Activated CD8-positive, alpha-beta memory T cell treated with anti-CD3 and anti-CD28 coated beads, Interleukin-2, amount 50 U/mL, for 48 hours (primary cell): ENCODE data around the gene UBE2E2.

Experiments used
- DNase-seq: peaks from one replicate; pipeline ENCODE4 v3.0.0-alpha.2; 2020

Gene UBE2E2

DNA sequence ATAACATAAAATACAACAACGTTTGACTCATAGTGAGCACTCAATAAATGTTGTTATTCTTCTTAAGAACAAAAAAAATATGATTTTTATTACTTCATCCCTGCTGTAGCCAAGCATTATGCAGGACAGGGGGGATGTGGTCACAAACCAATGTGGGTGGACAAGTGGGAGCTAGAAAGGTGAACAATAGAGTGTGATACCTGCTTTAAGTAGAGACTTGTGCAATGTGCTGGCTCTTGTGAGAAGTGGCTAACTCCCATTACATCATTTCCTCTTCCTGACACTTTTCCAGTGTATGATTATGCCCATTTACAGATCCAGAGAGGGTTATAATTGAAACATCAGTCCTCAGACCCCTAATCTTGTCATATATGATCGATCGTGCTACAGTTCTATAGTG is 193.6 kb downstream of the UBE2E2 start:
- DNase-seq, result no peak

DNA sequence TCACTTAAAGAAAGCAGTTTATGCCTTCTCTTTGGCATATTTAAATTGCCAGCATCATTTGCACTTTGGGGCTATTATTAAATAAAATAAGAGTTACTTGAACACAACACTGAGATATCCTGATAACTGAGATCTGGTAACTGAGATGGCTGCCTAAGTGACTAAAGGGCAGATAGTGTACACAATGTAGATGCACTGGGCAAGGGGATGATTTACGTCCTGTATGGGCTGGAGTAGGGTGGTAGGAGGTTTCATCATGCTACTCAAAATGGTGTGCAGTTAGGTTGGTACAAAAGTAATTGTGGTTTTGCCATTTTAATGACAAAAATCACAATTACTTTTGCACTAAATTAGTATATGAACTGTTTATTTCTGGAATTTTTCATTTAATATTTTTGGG is 196.1 kb downstream of the UBE2E2 start:
- no peak for DNase-seq

DNA sequence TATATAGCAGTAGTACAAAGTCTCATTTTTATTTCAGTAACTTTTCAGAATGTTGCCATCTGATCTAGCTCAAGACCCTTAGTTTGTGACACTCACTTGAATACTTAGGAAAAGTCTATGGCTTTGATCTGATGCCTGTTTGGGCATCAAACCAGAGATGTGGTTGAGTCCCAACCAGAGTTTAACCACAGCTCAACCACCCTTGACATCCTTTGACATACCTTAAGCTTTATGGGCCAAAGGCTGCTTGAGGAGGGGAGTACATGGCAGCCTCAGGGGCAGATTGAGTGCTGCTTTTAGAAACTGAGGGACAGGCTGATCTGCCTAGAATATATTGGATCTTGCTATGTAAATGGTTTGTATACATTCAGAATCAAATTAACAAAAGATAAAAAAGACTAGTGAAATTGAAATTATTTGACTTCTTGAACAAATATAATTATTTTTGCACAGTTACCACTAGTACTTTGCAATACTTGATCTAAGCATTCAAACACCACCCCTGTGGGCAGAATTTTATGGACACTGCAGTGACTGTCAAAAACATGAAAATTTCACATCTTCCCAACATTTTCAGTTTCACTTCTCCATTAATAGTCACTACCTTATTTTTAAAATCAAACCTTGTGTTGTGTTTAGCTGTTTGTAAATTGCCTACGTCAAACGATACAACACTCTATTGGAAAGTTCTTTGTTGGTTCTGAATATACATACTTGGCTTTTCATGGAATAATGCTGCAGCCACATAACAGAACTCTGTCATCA is 199.8 kb downstream of the UBE2E2 start:
- DNase-seq, result no peak

DNA sequence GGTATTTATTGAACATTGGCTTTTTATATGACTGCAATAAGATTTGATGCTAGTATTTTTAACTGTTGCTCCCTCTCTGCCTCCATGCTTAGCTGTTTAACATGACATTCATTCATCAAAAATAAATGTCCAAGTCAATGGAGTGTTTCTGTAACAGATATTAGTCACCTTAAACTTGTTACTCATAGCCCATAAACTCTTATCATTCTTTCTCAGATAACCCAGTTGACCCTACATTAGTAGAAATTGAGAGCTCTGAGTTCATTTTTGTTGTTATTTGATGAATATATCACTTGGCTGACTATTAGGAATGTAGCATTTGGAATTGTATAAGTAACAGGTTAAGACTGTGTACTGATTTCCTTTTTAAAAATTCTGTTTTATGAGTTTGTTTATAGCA is 201.1 kb downstream of the UBE2E2 start:
- DNase-seq, result no peak

DNA sequence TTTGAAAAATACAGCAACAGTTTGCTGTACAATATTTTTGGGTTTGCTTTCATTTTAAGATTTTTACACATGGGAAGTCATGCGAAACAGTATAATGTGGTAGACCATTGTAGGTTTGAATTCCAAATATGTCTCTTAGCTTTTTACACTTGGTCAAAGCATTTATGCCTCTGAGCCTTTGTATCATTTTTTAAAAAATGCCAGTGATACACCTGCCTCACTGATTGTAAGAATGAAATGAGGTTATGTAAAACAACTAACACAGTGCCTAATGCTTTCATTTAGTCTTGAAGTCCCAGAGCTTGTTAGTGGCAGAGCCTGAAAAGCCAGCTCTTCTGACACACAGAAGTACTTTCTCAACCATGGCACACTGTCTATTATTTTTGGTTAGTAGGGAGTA is 202.0 kb downstream of the UBE2E2 start:
- DNase-seq, result no peak

DNA sequence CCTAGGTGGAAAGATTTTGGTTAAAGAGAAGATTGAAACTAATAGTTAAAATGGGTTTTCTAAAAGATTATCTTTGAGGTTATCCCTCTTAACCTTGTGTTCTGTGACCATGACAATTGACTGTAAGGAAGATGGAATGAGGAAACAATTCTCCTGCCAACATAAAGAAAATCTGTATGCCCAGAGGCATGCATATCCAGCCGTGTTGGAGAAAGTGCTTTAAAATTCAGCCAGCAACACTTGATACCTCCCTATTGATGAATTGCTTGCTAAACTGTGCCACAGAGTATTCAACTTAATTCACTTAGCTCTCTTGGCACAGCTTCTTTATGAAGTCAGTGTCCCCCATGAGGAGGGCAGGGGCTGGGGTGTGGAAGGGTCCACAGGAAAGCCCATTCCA is 203.5 kb downstream of the UBE2E2 start:
- DNase-seq, result no peak

DNA sequence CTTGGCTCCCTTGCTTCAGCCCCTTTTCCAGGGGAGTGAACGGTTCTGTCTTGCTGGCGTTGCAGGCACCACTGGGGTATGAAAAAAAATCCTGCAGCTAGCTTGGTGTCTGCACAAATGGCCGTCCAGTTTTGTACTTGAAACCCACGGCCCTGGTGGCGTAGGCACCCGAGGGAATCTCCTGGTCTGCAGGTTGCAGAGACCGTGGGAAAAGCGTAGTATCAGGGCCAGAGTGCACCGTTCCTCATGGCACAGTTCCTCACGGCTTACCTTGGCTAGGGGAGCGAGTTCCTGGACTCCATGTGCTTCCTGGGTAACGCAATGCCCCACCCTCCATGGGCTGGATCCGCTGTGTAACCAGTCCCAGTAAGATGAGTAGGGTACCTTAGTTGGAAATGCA is 214.9 kb downstream of the UBE2E2 start:
- DNase-seq, result no peak

DNA sequence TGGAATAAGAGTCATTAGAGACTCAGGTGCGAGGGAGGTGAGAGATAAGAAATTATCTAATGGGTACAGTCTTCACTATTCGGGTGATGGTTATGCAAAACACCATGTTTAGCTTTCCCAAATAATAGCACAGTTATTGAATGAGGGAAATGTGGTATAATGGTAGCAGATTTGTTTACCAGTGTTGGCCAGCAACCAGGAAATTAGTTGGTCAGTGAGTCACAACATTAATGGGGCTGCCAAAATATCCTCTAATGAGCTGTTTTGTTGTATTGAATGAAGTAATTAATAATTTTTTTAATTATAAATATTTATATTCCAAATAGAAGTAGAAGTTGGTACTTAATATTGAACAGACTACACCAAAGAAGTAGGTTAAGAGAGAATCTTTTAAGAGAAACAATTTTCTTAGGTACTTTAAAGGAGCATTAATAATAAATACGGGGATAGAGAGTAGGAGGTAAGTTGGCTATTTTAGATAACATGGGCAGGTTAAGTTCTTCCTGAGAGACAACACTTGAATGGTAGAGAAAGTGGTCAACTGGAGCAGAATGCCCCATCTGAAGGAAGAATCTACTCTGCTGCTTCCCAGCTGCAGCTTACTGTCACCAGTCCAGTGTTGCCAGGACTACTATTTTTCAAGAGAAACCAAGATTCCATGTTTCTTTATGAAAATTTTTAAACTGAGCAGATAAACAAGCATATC is 218.8 kb downstream of the UBE2E2 start:
- no peak for DNase-seq

DNA sequence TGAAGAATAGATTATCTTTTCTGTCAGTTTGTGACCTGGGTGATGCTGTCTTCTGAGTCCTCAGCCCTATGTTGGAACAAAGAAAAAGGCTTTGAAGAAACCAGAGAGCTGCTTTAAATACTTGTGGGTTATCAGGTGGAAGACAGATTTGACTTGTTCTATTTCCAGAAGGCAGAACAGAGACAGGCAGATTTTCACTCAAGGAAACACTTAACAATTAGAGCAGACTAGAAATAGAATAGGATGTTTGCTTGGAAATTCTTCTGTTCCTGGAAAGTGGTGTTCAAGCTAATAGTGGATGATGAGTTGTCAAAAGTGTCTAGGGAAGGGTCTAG is 219.4 kb downstream of the UBE2E2 start:
- no peak for DNase-seq

DNA sequence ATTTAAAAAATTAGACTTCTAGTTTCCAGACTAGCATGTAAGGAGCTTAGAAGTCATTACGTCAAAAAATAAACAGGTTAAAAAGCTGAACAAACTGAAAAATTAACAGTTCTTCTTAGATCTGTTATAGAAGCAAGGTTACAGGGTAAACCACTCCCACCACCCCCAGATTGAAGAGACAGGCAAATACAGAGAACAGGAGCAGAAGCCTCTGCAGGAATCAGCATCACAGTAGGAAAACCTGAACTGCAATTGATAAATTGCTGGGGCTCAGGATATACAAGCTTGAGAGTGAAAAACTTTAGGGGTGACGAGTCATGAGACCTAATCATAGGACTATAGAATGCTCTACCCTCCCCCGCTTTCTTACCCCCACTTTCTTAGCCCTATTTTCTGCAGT is 222.3 kb downstream of the UBE2E2 start:
- no peak for DNase-seq

DNA sequence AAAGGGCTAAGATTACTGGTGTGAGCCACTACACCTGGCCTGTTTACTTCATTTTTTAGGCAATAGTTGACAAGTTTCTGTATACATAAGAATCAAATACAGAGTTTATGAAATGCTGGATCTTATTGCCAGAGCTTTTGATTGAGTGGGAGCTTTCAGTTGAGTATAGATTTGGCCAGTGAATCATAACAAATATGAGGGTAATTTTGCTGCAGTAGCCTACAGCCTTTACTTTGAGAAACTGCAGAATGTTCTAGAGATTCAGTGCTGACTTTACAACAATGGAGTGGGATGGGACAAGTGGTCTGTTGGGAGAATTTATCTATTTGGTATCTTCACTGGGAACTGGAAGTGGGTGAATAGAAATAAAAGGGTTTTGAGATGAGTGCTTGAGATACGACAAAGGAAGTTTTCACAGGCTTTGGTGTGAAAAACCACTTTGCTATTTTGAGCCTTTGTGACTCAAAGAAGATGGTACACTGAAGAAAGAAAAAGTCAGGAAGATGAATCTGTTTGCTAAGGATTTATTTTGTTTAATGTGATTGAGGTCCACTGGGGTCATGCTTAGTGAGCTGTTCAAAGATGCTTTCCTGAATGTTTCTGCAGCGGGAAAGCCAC is 227.8 kb downstream of the UBE2E2 start:
- no peak for DNase-seq

DNA sequence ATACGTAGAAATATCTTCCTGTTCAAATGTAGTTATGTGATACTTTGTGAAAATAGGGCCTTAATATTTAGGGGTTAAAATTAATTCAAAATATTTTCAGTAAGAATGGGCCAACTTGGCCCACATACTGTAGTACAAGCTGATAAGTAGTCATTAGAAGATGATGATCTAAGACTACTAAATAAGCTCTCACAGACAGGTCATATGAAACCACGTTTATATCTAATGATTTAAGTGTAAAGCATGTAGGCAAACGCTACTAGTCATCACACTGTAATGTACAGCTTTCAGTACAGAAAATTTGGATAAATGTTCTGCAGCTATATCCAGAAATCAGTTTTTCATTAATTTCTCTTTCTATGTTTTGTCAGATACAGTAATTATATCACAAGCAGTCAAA is 228.6 kb downstream of the UBE2E2 start:
- no peak for DNase-seq

DNA sequence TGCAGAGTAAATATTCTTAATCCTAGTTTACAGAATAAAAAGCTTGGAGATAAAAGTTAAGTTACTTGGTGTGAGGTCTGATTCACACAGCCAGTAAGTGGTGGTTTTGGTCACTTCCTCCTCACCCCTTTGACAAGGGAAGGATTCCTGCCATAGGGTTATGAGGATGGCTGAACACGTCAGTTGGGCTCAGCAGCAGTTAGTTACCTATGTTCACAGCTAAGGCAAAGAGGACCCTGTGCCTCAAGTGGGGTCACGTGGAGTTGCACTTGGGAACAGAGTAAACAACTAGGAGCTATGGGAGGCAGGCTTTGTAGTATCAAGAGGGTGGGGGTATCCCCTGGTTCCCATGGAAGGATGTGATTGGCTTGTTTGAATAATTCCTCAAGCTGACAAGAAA is 232.2 kb downstream of the UBE2E2 start:
- no peak for DNase-seq

DNA sequence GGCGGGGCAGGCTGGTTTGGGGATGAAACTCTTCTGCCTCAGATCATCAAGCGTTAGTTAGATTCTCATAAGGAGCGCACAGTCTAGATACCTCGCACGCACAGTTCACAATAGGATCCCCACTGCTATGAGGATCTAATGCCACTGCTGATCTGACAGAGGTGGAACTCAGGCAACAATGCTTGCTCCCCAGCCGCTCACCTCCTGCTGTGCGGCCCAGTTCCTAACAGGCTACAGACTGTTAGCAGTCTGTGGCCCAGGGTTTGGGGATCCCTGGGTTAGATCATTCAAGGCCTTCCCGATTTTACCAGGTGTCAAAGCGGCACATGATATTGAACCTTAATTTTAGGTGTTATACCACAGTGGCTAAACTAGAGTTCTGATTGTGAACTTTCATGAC is 232.8 kb downstream of the UBE2E2 start:
- DNase-seq, result no peak

DNA sequence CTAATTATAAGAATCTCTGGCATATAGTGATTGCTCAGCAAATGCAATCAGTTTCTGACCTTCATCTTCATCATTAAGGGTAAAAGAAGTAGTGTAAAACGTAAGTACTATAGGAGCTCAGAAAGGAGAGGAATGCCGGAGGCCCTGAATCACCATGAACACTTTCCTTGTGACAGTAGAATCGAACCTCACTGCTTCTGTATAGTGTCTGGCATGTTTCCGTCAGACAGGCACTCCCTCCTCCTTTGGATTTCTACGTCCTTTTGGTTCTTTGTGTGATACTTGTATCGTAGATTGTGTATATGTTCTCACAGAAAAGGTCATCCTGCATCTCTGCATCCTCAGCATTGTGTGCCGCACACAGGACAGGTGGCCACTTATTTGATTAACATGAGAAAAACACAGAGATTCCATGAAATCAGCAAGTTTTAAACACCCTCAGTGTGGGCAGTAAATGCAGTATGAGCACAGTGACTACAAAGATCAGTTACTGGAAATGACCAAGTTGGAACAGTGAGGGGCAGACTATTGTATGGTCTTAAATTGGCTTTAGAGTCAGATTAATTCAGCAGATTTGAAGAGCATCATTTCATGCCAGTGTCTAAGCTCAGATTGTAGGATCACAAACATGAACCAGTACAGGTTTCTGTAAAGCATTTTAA is 234.5 kb downstream of the UBE2E2 start:
- DNase-seq, result no peak

DNA sequence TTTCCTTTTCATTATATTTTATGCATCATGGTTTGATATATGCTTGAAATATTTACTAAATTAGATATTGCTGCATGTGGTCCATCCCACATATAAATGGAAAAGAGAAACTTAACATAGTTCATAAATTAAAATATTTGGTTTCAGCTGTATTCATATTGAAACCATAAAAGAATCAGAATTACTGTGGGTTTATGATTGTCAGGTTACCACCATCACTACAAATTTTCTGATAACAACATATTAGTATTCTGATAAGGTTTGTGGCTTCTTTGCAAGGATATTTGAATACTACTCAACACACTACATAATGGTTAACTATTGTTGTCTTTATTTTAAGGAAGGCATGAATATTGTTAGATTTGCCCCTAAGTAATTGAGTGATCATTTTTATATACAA is 235.5 kb downstream of the UBE2E2 start:
- no peak for DNase-seq

DNA sequence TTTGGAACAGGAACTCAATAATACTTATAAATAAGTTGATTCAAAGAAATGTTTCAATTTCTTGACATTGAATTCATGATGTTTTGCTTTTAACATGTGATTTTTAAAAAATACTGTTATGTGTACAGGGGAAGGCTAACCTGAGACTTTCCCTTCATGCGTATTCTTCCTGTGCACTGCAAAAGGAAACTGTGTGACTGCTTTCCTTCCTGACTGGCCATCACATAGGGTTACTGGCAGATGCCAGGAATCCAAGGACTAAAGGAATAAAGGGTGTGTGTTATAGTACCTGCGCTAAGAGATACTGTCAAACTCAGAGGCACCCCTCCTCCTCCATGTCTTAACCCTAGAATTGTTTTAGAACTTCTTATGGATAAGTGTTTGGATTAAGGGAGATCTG is 236.0 kb downstream of the UBE2E2 start:
- no peak for DNase-seq

DNA sequence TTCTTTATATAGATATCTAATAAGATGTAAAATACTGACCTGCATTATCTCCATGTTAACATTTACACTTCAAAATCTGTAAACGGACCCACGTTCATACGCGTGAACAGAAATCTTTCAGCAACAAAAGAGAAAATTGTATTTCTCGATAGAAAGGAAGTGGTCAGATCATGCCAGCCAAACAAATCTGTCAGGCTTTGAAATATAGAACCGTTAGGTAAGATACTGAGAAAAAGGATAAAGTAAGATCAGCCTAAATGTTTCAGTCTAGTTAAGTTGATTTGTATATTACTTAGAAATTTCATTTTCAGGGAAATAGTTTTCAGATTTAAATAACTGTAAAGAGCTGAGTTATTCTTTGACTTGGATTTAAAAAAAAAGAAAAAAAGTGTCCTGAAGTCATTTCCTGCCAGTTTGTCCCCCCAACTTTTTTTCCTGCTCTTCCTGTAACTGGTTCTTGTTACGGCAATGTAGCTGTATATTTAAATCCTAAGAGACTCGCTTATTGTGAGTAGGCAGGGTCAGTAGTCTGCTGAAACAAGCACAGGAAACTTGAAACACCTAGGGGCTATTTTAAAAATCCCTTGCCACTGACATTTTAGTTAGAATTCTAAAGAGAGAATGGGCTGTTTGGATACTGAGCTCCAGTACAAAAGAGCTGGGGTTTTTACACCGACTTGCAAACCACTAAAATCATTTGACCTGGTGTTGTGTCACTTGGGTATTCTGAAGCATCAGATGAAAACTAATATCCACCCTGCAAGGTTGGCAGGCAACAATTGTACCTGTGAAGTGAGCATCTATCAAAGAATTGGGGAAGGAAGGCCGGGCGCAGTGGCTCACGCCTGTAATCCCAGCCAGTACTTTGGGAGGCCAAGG is 237.5 kb downstream of the UBE2E2 start:
- no peak for DNase-seq

DNA sequence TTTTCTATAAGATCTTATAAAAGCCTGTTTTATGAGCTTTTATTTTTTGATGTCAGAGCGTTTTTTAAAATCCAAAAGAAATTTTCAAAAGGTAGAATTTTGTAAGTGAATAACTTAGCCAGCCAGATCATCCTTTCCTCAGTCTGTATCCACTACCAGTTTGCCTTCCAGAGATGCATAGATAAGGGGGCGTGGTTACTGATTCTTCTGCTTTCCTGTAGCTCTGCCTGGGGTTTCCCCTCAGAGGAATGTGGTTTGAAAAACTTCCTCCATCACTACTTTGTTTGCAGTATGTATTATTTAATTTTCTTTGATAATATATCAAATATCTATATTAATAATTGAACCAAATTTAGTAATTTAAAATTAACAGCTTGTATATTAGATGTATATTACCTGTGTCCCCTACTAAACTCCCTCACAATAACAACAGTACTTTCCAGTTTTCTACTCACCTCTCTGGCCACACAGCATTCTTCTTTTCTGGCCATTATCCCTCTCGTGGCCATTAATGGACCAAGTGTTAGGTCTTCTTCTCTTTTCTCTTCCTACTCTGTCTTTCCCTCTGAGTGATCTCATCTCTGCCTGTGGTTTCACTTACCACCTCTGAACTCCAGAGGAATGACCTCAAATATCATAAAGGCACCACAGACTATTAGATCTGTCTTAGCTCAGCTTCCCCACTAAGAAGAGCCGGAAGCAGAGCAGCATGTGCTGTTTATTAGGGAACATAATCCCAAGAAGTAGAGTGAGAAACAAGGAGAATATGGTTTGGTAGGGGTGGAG is 239.7 kb downstream of the UBE2E2 start:
- DNase-seq, result no peak

DNA sequence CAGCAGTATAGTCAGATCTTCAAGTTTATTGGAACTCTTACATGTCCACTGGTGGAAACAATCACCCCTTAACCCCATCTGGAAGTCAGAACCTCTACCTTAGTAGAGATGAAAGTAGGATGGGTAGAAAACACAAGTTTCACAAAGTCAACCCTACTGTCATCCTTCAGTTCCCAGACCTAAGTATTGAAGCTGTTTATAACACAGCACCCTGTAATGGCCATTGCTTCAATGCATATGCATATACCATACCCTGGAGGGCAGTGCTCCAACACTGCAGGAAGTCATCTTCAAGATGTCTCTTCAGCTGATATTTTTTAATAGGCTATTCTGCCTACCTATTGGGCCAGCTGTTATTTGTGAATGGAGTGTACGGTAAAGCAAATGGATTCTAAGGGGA is 241.3 kb downstream of the UBE2E2 start:
- DNase-seq, result no peak

DNA sequence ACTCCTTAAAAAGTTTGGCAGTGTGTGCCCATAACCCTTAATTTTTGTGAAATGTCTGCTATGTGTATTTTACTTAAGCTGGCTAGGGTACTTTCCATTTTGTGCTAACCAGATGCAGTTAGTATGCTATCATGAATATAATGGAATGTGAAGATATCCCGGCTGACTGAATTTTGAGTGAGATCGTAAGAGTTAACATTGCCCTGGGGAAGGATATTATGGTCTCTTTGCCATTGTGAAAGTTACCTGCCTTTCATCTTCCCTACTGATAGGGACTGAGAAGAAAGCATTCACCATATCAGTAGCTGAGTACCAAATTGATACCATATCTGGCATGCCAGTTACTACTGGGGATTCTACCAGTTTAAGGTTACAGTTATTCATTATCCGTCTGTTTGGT is 243.2 kb downstream of the UBE2E2 start:
- DNase-seq, result no peak

DNA sequence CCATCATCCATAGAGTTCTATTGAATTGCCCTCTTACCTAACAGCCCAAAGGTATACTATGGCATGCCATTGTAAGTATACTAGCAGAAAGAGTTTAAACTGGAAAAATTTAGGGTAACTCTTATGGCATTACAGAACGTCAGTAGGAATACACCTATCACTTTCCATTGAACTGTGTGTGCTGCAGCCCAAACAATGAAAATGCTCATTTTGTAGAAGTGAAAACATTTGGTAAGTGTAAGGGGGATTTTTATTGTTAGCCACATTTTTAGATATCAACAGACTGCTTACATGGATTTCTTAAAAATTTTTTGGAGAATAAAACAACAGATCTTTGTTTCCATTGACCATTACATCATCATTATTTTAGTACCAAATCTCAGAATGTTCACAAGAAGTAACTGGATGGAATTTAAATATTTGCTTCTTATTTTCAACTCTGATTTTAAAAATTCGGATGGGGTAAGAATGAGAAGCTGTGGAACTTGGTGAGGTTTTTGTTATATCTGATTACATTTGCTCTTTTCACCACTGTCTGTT is 245.9 kb downstream of the UBE2E2 start:
- DNase-seq, result no peak
